H9 (cell line): Measurements from ENCODE around the gene ZBTB20. TPM values are rescaled to one million over a fixed set of nuclear protein-coding genes. Genes with fewer than 3 reads are reported as not detected.

Source experiments
- DNase-seq: peaks from one replicate; pipeline ENCODE4 v3.0.0-alpha.2; 2017
- H2AFZ ChIP-seq: one replicate; pipeline ENCODE4 v1.6.1; 2013; ENCODE audit warnings: mild to moderate bottlenecking, low read length, control low read depth, moderate library complexity
- H2AK5ac ChIP-seq: 2 replicates; pipeline ENCODE4 v1.6.1; 2013; ENCODE audit warnings: low read length, control low read depth, mixed read lengths; ENCODE audit not compliant: insufficient read length
- H2BK120ac ChIP-seq: one replicate; pipeline ENCODE4 v1.6.1; 2013; ENCODE audit warnings: low read depth, mild to moderate bottlenecking, low read length, control low read depth, inconsistent platforms; ENCODE audit not compliant: poor library complexity, severe bottlenecking
- H2BK12ac ChIP-seq: 2 replicates; pipeline ENCODE4 v1.6.1; 2013; ENCODE audit warnings: low read length, control low read depth, mixed read lengths, low read depth; ENCODE audit not compliant: insufficient read length
- H2BK15ac ChIP-seq: 2 replicates; pipeline ENCODE4 v1.6.1; 2013; ENCODE audit warnings: low read depth, low read length, control low read depth
- H2BK20ac ChIP-seq: one replicate; pipeline ENCODE4 v1.6.1; 2013; ENCODE audit warnings: low read depth, mild to moderate bottlenecking, low read length, control low read depth, inconsistent platforms; ENCODE audit not compliant: poor library complexity, severe bottlenecking
- H2BK5ac ChIP-seq: 2 replicates; pipeline ENCODE4 v1.6.1; 2013; ENCODE audit warnings: low read length, control low read depth, mixed read lengths; ENCODE audit not compliant: insufficient read length
- H3K14ac ChIP-seq: 2 replicates; pipeline ENCODE4 v1.6.1; 2013; ENCODE audit warnings: low read length, control low read depth; ENCODE audit not compliant: insufficient read depth
- H3K18ac ChIP-seq: 2 replicates; pipeline ENCODE4 v1.6.1; 2013; ENCODE audit warnings: low read depth, mild to moderate bottlenecking, mixed read lengths, low read length, control low read depth; ENCODE audit not compliant: insufficient read length
- H3K23ac ChIP-seq: 2 replicates; pipeline ENCODE4 v1.6.1; 2013; ENCODE audit warnings: low read length, control low read depth, mixed read lengths, low read depth; ENCODE audit not compliant: insufficient read length
- H3K23me2 ChIP-seq: 2 replicates; pipeline ENCODE4 v1.6.1; 2013; ENCODE audit warnings: low read depth, mild to moderate bottlenecking, mixed read lengths, low read length, control low read depth; ENCODE audit not compliant: insufficient read length, poor library complexity, severe bottlenecking
- H3K27ac ChIP-seq: 2 replicates; pipeline ENCODE4 v1.5.1; 2013; ENCODE audit warnings: low read length, control low read depth, mixed read lengths, low read depth; ENCODE audit not compliant: insufficient read length
- H3K27me3 ChIP-seq: 2 replicates; pipeline ENCODE4 v1.6.1; 2013; ENCODE audit warnings: low read length, control low read depth, inconsistent platforms; ENCODE audit not compliant: insufficient read depth
- H3K4ac ChIP-seq: 2 replicates; pipeline ENCODE4 v1.6.1; 2013; ENCODE audit warnings: low read depth, mild to moderate bottlenecking, control low read depth, inconsistent platforms, low read length, moderate library complexity
- H3K4me1 ChIP-seq: 2 replicates; pipeline ENCODE4 v1.6.1; 2013; ENCODE audit warnings: low read length, control low read depth, inconsistent platforms; ENCODE audit not compliant: insufficient read depth
- H3K4me2 ChIP-seq: 2 replicates; pipeline ENCODE4 v1.6.1; 2013; ENCODE audit warnings: low read length, control low read depth, mixed read lengths; ENCODE audit not compliant: insufficient read length, insufficient read depth
- H3K56ac ChIP-seq: 2 replicates; pipeline ENCODE4 v1.6.1; 2013; ENCODE audit warnings: low read depth, mild to moderate bottlenecking, mixed read lengths, low read length, control low read depth; ENCODE audit not compliant: insufficient read length
- H3K79me1 ChIP-seq: 2 replicates; pipeline ENCODE4 v1.6.1; 2013; ENCODE audit warnings: low read depth, mild to moderate bottlenecking, moderate library complexity, low read length, control low read depth, inconsistent platforms; ENCODE audit not compliant: insufficient read depth, poor library complexity, severe bottlenecking
- H3K79me2 ChIP-seq: 2 replicates; pipeline ENCODE4 v1.6.1; 2013; ENCODE audit warnings: low read length, control low read depth, inconsistent platforms; ENCODE audit not compliant: insufficient read depth
- H3K9ac ChIP-seq: 2 replicates; pipeline ENCODE4 v1.6.1; 2013; ENCODE audit warnings: low read length, control low read depth, mixed read lengths; ENCODE audit not compliant: insufficient read length; ENCODE audit errors: extremely low read depth
- H3K9me3 ChIP-seq: one replicate; pipeline ENCODE4 v1.6.1; 2013; ENCODE audit warnings: low read depth, low read length, inconsistent platforms; ENCODE audit not compliant: control insufficient read depth
- H3T11ph ChIP-seq: one replicate; pipeline ENCODE4 v1.6.1; 2013; ENCODE audit warnings: mild to moderate bottlenecking, low read length, control low read depth, inconsistent platforms
- H4K20me1 ChIP-seq: one replicate; pipeline ENCODE4 v1.6.1; 2013; ENCODE audit not compliant: control insufficient read depth, insufficient read length, insufficient read depth
- H4K5ac ChIP-seq: 2 replicates; pipeline ENCODE4 v1.6.1; 2013; ENCODE audit warnings: low read depth, mild to moderate bottlenecking, mixed read lengths, low read length, control low read depth; ENCODE audit not compliant: insufficient read length
- H4K8ac ChIP-seq: replicated peaks from 2 replicates; pipeline ENCODE4 v1.6.1; 2013; ENCODE audit warnings: low read length, control low read depth, mixed read lengths, low read depth; ENCODE audit not compliant: insufficient read length
- H4K91ac ChIP-seq: 2 replicates; pipeline ENCODE4 v1.6.1; 2013; ENCODE audit warnings: low read depth, mild to moderate bottlenecking, moderate library complexity, mixed read lengths, low read length, control low read depth; ENCODE audit not compliant: insufficient read length
- H3K27ac Mint-ChIP-seq, 3 experiments: 2 replicates in 2 of 3; 3 replicates in 1 of 3; pipeline ENCODE4 v1.8.0; 2020 to 2021; ENCODE audit warnings: mixed read lengths in 3 of 3, mild to moderate bottlenecking in 1 of 3, moderate library complexity in 1 of 3
- H3K27me3 Mint-ChIP-seq: 2 replicates; pipeline ENCODE4 v1.8.0; 2021; ENCODE audit warnings: low read depth, mild to moderate bottlenecking, moderate library complexity, mixed read lengths
- H3K36me3 Mint-ChIP-seq, 3 experiments: 2 replicates in 2 of 3; 3 replicates in 1 of 3; pipeline ENCODE4 v1.8.0; 2020 to 2021; ENCODE audit warnings: low read depth in 3 of 3, mixed read lengths in 3 of 3; ENCODE audit not compliant: insufficient read depth in 1 of 3
- H3K4me1 Mint-ChIP-seq, 2 experiments: 2 replicates each; pipeline ENCODE4 v1.8.0; 2020; ENCODE audit warnings: mixed read lengths in 2 of 2
- H3K4me3 Mint-ChIP-seq, 2 experiments: 2 replicates in 1 of 2; 3 replicates in 1 of 2; pipeline ENCODE4 v1.8.0; 2020 to 2021; ENCODE audit warnings: mild to moderate bottlenecking in 2 of 2, mixed read lengths in 2 of 2, moderate library complexity in 1 of 2
- H3K9me3 Mint-ChIP-seq, 2 experiments: 2 replicates in 1 of 2; 3 replicates in 1 of 2; pipeline ENCODE4 v1.8.0; 2020; ENCODE audit warnings: mild to moderate bottlenecking in 2 of 2, mixed read lengths in 2 of 2, moderate library complexity in 1 of 2
- WGBS: extraction: QIAGEN DNeasy Blood & Tissue Kit; methylation state at CpG from one replicate; pipeline ENCODE4 v1.1.7; 2013; ENCODE audit warnings: missing lambda C conversion rate, low lambda C conversion rate, mixed read lengths; ENCODE audit not compliant: insufficient read length; ENCODE audit errors: extremely low coverage; 5-methylcytosine and 5-hydroxymethylcytosine counted together
- total RNA-seq: library from RNA; stranded (reverse); gene quantifications from 2 replicates; pipeline ENCODE4 v1.2.1, GENCODE V29; 2021
- TF ChIP-seq, protein P1 (sequence below): fragments of 200-600 bp; sonication (generic); conservative IDR thresholded peaks from 3 replicates; pipeline ENCODE4 v1.8.0; 2021; ENCODE audit warnings: antibody characterized with exemption, mild to moderate bottlenecking

The ZBTB20 gene
- total RNA-seq, 1 experiment from 2014 or later, result 0.70 TPM

DNA sequence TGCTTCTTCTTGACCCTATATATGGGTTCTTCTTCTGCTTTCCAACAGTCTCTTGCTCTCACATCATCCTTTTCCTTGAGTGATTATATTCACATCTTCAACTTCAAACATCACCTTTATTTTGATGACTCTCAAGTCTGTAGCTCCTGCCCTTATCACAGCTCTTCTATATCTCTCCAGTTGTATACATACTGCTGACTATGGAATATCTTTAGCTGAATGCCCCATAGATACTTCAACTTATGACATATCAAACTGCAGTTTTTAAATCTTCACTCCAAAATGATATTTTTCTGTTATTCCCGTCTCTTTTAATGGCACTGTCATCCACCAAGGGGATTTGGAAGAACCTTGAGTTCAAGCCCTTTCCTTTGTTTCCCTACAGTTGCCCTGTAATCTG is 139.1 kb downstream of the ZBTB20 start:
- Histone ChIP-seq H2BK5ac (no peak overlapping the region), H3K14ac (no peak overlapping the region), H2BK15ac (no peak overlapping the region), H3K4me1 (no peaks in the 10 kb centered on the region), H3K4me2 (no peak overlapping the region), H2AFZ (no peak overlapping the region), H3K18ac (no peak overlapping the region), H2AK5ac (no peak overlapping the region), H2BK20ac (no peak overlapping the region), H3K27ac (no peak overlapping the region), H3K56ac (no peak overlapping the region), H3T11ph (no peak overlapping the region), H3K79me1 (no peaks in the 10 kb centered on the region), H3K27me3 (no peaks in the 10 kb centered on the region), H3K23me2 (no peaks in the 10 kb centered on the region), H3K4ac (no peak overlapping the region), H4K8ac (no peak overlapping the region), H3K9me3 (no peaks in the 10 kb centered on the region), H3K23ac (no peak overlapping the region), H3K79me2 (no peaks in the 10 kb centered on the region), H3K9ac (no peak overlapping the region), H4K5ac (no peak overlapping the region), H2BK120ac (no peak overlapping the region), H2BK12ac (no peak overlapping the region), H4K91ac (no peak overlapping the region), H4K20me1 (no peaks in the 10 kb centered on the region)
- H3K36me3 Mint-ChIP-seq, result no peaks in the 10 kb centered on the region
- H3K4me3 Mint-ChIP-seq, result no peak overlapping the region
- H3K27ac Mint-ChIP-seq, result no peak overlapping the region
- no peaks in the 10 kb centered on the region for H3K4me1 Mint-ChIP-seq
- TF ChIP-seq, protein P1, sequence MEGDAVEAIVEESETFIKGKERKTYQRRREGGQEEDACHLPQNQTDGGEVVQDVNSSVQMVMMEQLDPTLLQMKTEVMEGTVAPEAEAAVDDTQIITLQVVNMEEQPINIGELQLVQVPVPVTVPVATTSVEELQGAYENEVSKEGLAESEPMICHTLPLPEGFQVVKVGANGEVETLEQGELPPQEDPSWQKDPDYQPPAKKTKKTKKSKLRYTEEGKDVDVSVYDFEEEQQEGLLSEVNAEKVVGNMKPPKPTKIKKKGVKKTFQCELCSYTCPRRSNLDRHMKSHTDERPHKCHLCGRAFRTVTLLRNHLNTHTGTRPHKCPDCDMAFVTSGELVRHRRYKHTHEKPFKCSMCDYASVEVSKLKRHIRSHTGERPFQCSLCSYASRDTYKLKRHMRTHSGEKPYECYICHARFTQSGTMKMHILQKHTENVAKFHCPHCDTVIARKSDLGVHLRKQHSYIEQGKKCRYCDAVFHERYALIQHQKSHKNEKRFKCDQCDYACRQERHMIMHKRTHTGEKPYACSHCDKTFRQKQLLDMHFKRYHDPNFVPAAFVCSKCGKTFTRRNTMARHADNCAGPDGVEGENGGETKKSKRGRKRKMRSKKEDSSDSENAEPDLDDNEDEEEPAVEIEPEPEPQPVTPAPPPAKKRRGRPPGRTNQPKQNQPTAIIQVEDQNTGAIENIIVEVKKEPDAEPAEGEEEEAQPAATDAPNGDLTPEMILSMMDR, result no peak
- H3K9me3 Mint-ChIP-seq, result no peaks in the 10 kb centered on the region
- no peak for DNase-seq
- no peaks in the 10 kb centered on the region for H3K27me3 Mint-ChIP-seq
- WGBS, result no CpG with 5 or more reads among the region's 1 CpG
